ENCODE measurements around the gene JAZF1. TPM values are rescaled to one million over a fixed set of nuclear protein-coding genes. Genes with fewer than 3 reads are reported as not detected.

JAZF1 gene
- total RNA-seq, 1 donor from 2014 or later = 36.1 TPM

GRCh38 chr7:28072876-28073514 lies 107.6 kb downstream of the JAZF1 start:
- Histone ChIP-seq H3K36me3 (no peaks in the 10 kb centered on the region), H3K4me1 (peaks cover 60% of the 10 kb centered on the region), H3K27ac (peak overlapping the region; percentile 12), H3K4me3 (no peak overlapping the region), H3K27me3 (no peaks in the 10 kb centered on the region), H3K9me3 (no peaks in the 10 kb centered on the region)
- TF ChIP-seq POLR2AphosphoS5 (IDR thresholded peaks at IDR 0.05; ENCODE audit: insufficient read depth in 1 of 2, low read depth in 1 of 2) (no peak), CTCF (IDR thresholded peaks at IDR 0.05) (no peak), POLR2A (IDR thresholded peaks at IDR 0.05) (no peak)
- DNase-seq (ENCODE audit: extremely low spot score in 2 of 2) = no peak
- intact Hi-C loops (cut with DNase I) = no loop called here

- intact Hi-C loops (cut with DNase I) = no loop called here
- Histone ChIP-seq H3K36me3 (no peaks in the 10 kb centered on the region), H3K9me3 (no peaks in the 10 kb centered on the region), H3K4me3 (no peak overlapping the region), H3K4me1 (peaks cover 64% of the 10 kb centered on the region), H3K27ac (peak overlapping the region; percentile 58), H3K27me3 (no peaks in the 10 kb centered on the region)
- no peak for TF ChIP-seq CTCF (IDR thresholded peaks at IDR 0.05)
- TF ChIP-seq POLR2A (IDR thresholded peaks at IDR 0.05) = no peak
- TF ChIP-seq POLR2AphosphoS5 (IDR thresholded peaks at IDR 0.05; ENCODE audit: insufficient read depth in 1 of 2, low read depth in 1 of 2) = no peak
- no peak for DNase-seq (ENCODE audit: extremely low spot score in 2 of 2)
Observed at GRCh38 chr7:28071570-28071969, 109.0 kb downstream of the JAZF1 start.

- no peaks in the 10 kb centered on the region for H3K36me3 ChIP-seq
- peak overlapping the region in 1 of 2 donors; percentile 1 for H3K4me3 ChIP-seq
- no peak for DNase-seq (ENCODE audit: extremely low spot score in 2 of 2)
- peaks cover 65% of the 10 kb centered on the region for H3K4me1 ChIP-seq
- peak overlapping the region; percentile 58 for H3K27ac ChIP-seq
- H3K27me3 ChIP-seq = no peaks in the 10 kb centered on the region
- no peak for TF ChIP-seq CTCF (IDR thresholded peaks at IDR 0.05)
- H3K9me3 ChIP-seq = no peaks in the 10 kb centered on the region
- intact Hi-C loops (cut with DNase I) = no loop called here
Observed at GRCh38 chr7:28070297-28071055, 110.1 kb downstream of the JAZF1 start.

- no peaks in the 10 kb centered on the region for H3K36me3 ChIP-seq
- no peaks in the 10 kb centered on the region for H3K27me3 ChIP-seq
- intact Hi-C loops (cut with DNase I) = no loop called here
- DNase-seq (ENCODE audit: extremely low spot score in 2 of 2) = no peak
- no peaks in the 10 kb centered on the region for H3K9me3 ChIP-seq
- H3K27ac ChIP-seq = peak overlapping the region; percentile 58
- H3K4me3 ChIP-seq = no peak overlapping the region
- H3K4me1 ChIP-seq = peaks cover 68% of the 10 kb centered on the region
- peak; percentile 14 to 35 for TF ChIP-seq POLR2AphosphoS5 (IDR thresholded peaks at IDR 0.05; ENCODE audit: insufficient read depth in 1 of 2, low read depth in 1 of 2)
- no peak for TF ChIP-seq CTCF (IDR thresholded peaks at IDR 0.05)
- no peak for TF ChIP-seq POLR2A (IDR thresholded peaks at IDR 0.05)
Observed at GRCh38 chr7:28069807-28070206, 110.8 kb downstream of the JAZF1 start.

GRCh38 chr7:28069388-28069787 lies 111.2 kb downstream of the JAZF1 start:
- no peaks in the 10 kb centered on the region for H3K9me3 ChIP-seq
- DNase-seq (ENCODE audit: extremely low spot score in 2 of 2) = no peak
- H3K36me3 ChIP-seq = no peaks in the 10 kb centered on the region
- peak overlapping the region; percentile 58 for H3K27ac ChIP-seq
- TF ChIP-seq CTCF (IDR thresholded peaks at IDR 0.05) (no peak), POLR2A (IDR thresholded peaks at IDR 0.05) (no peak), POLR2AphosphoS5 (IDR thresholded peaks at IDR 0.05; ENCODE audit: insufficient read depth in 1 of 2, low read depth in 1 of 2) (no peak)
- peaks cover 71% of the 10 kb centered on the region for H3K4me1 ChIP-seq
- intact Hi-C loops (cut with DNase I) = no loop called here
- H3K27me3 ChIP-seq = no peaks in the 10 kb centered on the region
- no peak overlapping the region for H3K4me3 ChIP-seq
